Measurements from ENCODE around the gene OR51E1. TPM values are rescaled to one million over a fixed set of nuclear protein-coding genes. Genes with fewer than 3 reads are reported as not detected.

OR51E1 gene
- total and polyA plus RNA-seq, 9 of the 15 experiments (the other 6 are each of a cell fraction or from before 2014, with no cell fraction given), result 0.03 to 0.04 TPM; not detected in 7

DNA sequence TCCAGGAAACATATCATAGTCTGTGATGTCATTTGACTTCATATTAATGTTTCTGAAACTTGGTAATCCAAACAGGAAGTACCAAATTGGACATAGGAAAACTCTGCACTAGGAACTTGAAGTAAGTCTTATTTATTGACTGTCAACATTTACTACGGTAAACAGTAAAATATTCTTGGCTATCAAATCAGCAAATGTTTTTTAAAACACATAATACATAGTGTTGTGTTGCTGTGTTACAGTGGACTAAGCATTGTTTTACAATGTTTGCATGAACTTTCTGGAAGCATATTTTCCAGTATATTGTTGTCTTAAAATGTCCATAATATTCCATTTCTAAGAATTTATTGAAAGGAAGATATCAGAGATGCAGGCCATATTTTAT is 56.6 kb downstream of the OR51E1 start (continued):
- TF ChIP-seq, protein P1, sequence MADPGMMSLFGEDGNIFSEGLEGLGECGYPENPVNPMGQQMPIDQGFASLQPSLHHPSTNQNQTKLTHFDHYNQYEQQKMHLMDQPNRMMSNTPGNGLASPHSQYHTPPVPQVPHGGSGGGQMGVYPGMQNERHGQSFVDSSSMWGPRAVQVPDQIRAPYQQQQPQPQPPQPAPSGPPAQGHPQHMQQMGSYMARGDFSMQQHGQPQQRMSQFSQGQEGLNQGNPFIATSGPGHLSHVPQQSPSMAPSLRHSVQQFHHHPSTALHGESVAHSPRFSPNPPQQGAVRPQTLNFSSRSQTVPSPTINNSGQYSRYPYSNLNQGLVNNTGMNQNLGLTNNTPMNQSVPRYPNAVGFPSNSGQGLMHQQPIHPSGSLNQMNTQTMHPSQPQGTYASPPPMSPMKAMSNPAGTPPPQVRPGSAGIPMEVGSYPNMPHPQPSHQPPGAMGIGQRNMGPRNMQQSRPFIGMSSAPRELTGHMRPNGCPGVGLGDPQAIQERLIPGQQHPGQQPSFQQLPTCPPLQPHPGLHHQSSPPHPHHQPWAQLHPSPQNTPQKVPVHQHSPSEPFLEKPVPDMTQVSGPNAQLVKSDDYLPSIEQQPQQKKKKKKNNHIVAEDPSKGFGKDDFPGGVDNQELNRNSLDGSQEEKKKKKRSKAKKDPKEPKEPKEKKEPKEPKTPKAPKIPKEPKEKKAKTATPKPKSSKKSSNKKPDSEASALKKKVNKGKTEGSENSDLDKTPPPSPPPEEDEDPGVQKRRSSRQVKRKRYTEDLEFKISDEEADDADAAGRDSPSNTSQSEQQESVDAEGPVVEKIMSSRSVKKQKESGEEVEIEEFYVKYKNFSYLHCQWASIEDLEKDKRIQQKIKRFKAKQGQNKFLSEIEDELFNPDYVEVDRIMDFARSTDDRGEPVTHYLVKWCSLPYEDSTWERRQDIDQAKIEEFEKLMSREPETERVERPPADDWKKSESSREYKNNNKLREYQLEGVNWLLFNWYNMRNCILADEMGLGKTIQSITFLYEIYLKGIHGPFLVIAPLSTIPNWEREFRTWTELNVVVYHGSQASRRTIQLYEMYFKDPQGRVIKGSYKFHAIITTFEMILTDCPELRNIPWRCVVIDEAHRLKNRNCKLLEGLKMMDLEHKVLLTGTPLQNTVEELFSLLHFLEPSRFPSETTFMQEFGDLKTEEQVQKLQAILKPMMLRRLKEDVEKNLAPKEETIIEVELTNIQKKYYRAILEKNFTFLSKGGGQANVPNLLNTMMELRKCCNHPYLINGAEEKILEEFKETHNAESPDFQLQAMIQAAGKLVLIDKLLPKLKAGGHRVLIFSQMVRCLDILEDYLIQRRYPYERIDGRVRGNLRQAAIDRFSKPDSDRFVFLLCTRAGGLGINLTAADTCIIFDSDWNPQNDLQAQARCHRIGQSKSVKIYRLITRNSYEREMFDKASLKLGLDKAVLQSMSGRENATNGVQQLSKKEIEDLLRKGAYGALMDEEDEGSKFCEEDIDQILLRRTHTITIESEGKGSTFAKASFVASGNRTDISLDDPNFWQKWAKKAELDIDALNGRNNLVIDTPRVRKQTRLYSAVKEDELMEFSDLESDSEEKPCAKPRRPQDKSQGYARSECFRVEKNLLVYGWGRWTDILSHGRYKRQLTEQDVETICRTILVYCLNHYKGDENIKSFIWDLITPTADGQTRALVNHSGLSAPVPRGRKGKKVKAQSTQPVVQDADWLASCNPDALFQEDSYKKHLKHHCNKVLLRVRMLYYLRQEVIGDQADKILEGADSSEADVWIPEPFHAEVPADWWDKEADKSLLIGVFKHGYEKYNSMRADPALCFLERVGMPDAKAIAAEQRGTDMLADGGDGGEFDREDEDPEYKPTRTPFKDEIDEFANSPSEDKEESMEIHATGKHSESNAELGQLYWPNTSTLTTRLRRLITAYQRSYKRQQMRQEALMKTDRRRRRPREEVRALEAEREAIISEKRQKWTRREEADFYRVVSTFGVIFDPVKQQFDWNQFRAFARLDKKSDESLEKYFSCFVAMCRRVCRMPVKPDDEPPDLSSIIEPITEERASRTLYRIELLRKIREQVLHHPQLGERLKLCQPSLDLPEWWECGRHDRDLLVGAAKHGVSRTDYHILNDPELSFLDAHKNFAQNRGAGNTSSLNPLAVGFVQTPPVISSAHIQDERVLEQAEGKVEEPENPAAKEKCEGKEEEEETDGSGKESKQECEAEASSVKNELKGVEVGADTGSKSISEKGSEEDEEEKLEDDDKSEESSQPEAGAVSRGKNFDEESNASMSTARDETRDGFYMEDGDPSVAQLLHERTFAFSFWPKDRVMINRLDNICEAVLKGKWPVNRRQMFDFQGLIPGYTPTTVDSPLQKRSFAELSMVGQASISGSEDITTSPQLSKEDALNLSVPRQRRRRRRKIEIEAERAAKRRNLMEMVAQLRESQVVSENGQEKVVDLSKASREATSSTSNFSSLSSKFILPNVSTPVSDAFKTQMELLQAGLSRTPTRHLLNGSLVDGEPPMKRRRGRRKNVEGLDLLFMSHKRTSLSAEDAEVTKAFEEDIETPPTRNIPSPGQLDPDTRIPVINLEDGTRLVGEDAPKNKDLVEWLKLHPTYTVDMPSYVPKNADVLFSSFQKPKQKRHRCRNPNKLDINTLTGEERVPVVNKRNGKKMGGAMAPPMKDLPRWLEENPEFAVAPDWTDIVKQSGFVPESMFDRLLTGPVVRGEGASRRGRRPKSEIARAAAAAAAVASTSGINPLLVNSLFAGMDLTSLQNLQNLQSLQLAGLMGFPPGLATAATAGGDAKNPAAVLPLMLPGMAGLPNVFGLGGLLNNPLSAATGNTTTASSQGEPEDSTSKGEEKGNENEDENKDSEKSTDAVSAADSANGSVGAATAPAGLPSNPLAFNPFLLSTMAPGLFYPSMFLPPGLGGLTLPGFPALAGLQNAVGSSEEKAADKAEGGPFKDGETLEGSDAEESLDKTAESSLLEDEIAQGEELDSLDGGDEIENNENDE (IDR thresholded peaks at IDR 0.05; ENCODE audit: low read depth, low read length), result no peak
- TF ChIP-seq POLR3G (IDR thresholded peaks at IDR 0.05; ENCODE audit: extremely low read depth, insufficient read length, insufficient replicate concordance) (no peak), ZNF778 (CRISPR knock-in tag; IDR thresholded peaks at IDR 0.05) (no peak), DNMT1 (IDR thresholded peaks at IDR 0.05) (no peak), PRMT5 (CRISPR knock-in tag; IDR thresholded peaks at IDR 0.05) (no peak), COPS2 (conservative IDR thresholded peaks at IDR 0.05) (no peak)
- TF ChIP-seq, protein P2, sequence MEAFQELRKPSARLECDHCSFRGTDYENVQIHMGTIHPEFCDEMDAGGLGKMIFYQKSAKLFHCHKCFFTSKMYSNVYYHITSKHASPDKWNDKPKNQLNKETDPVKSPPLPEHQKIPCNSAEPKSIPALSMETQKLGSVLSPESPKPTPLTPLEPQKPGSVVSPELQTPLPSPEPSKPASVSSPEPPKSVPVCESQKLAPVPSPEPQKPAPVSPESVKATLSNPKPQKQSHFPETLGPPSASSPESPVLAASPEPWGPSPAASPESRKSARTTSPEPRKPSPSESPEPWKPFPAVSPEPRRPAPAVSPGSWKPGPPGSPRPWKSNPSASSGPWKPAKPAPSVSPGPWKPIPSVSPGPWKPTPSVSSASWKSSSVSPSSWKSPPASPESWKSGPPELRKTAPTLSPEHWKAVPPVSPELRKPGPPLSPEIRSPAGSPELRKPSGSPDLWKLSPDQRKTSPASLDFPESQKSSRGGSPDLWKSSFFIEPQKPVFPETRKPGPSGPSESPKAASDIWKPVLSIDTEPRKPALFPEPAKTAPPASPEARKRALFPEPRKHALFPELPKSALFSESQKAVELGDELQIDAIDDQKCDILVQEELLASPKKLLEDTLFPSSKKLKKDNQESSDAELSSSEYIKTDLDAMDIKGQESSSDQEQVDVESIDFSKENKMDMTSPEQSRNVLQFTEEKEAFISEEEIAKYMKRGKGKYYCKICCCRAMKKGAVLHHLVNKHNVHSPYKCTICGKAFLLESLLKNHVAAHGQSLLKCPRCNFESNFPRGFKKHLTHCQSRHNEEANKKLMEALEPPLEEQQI (IDR thresholded peaks at IDR 0.05), result no peak

Data from K562 (cell line).